Measurements from ENCODE around the gene SEMA3D. TPM values are rescaled to one million over a fixed set of nuclear protein-coding genes. Genes with fewer than 3 reads are reported as not detected.

Gene SEMA3D
- total and polyA plus RNA-seq, 7 donors = 0.23 to 5.5 (median 2.5) TPM

- intact Hi-C loops (cut with DNase I) = no loop called here
- WGBS, 2 donors = 85 to 93% methylated on average over 2 of the region's 2 CpGs
- H3K27me3 ChIP-seq = no peaks in the 10 kb centered on the region
- H3K4me1 ChIP-seq = no peaks in the 10 kb centered on the region
- no peak for DNase-seq
- no peaks in the 10 kb centered on the region for H3K9me3 ChIP-seq
- no peak for TF ChIP-seq POLR2A (IDR thresholded peaks at IDR 0.05)
- no peak for TF ChIP-seq EP300 (IDR thresholded peaks at IDR 0.05)
- no peak for TF ChIP-seq CTCF (IDR thresholded peaks at IDR 0.05)
- TF ChIP-seq POLR2AphosphoS5 (IDR thresholded peaks at IDR 0.05) = no peak
- no peak overlapping the region for H3K27ac ChIP-seq
- no peaks in the 10 kb centered on the region for H3K36me3 ChIP-seq
- no peak overlapping the region for H3K4me3 ChIP-seq
Observed at GRCh38 chr7:85133006-85133405, 53.9 kb downstream of the SEMA3D start.

- no peak overlapping the region for H3K4me3 ChIP-seq
- intact Hi-C loops (cut with DNase I) = no loop called here
- H3K36me3 ChIP-seq = no peaks in the 10 kb centered on the region
- TF ChIP-seq POLR2AphosphoS5 (IDR thresholded peaks at IDR 0.05) (no peak), POLR2A (IDR thresholded peaks at IDR 0.05) (no peak), EP300 (IDR thresholded peaks at IDR 0.05) (no peak), CTCF (IDR thresholded peaks at IDR 0.05) (no peak)
- no peaks in the 10 kb centered on the region for H3K4me1 ChIP-seq
- no peaks in the 10 kb centered on the region for H3K27me3 ChIP-seq
- H3K9me3 ChIP-seq = no peaks in the 10 kb centered on the region
- H3K27ac ChIP-seq = no peak overlapping the region
- DNase-seq = no peak
- 92 to 93% methylated on average over 4 of the region's 4 CpGs for WGBS, 2 donors
Observed at GRCh38 chr7:85130702-85131101, 56.2 kb downstream of the SEMA3D start.

- no peak for DNase-seq
- TF ChIP-seq POLR2A (IDR thresholded peaks at IDR 0.05) (no peak), EP300 (IDR thresholded peaks at IDR 0.05) (no peak), CTCF (IDR thresholded peaks at IDR 0.05) (no peak), POLR2AphosphoS5 (IDR thresholded peaks at IDR 0.05) (no peak)
- H3K36me3 ChIP-seq = no peaks in the 10 kb centered on the region
- H3K4me1 ChIP-seq = no peaks in the 10 kb centered on the region
- H3K27me3 ChIP-seq = no peaks in the 10 kb centered on the region
- intact Hi-C loops (cut with DNase I) = no loop called here
- 69 to 81% methylated on average over 2 of the region's 2 CpGs for WGBS, 2 donors
- no peak overlapping the region for H3K27ac ChIP-seq
- H3K9me3 ChIP-seq = no peaks in the 10 kb centered on the region
- no peak overlapping the region for H3K4me3 ChIP-seq
Observed at GRCh38 chr7:85126383-85126782, 60.5 kb downstream of the SEMA3D start.

GRCh38 chr7:85125651-85126131 is 61.2 kb downstream of the SEMA3D start:
- Histone ChIP-seq H3K27ac (no peak overlapping the region), H3K27me3 (no peaks in the 10 kb centered on the region), H3K4me3 (no peak overlapping the region), H3K36me3 (no peaks in the 10 kb centered on the region), H3K9me3 (no peaks in the 10 kb centered on the region), H3K4me1 (no peaks in the 10 kb centered on the region)
- no peak for TF ChIP-seq POLR2AphosphoS5 (IDR thresholded peaks at IDR 0.05)
- TF ChIP-seq POLR2A (IDR thresholded peaks at IDR 0.05) = no peak
- TF ChIP-seq EP300 (IDR thresholded peaks at IDR 0.05) = no peak
- no peak for TF ChIP-seq CTCF (IDR thresholded peaks at IDR 0.05)
- 43 to 58% methylated on average over 2 of the region's 2 CpGs for WGBS, 2 donors
- DNase-seq = no peak
- intact Hi-C loops (cut with DNase I) = no loop called here

GRCh38 chr7:85125176-85125575 is 61.7 kb downstream of the SEMA3D start:
- no peak for DNase-seq
- Histone ChIP-seq H3K4me1 (no peaks in the 10 kb centered on the region), H3K9me3 (no peaks in the 10 kb centered on the region), H3K27me3 (no peaks in the 10 kb centered on the region), H3K27ac (no peak overlapping the region), H3K36me3 (no peaks in the 10 kb centered on the region), H3K4me3 (no peak overlapping the region)
- intact Hi-C loops (cut with DNase I) = no loop called here
- 90 to 91% methylated on average over 4 of the region's 4 CpGs for WGBS, 2 donors
- TF ChIP-seq CTCF (IDR thresholded peaks at IDR 0.05) = no peak
- TF ChIP-seq EP300 (IDR thresholded peaks at IDR 0.05) = no peak
- TF ChIP-seq POLR2A (IDR thresholded peaks at IDR 0.05) = no peak

All from sigmoid colon (tissue), 7 donors.